ENCODE results near the gene SETD2.

The SETD2 gene

GRCh38 chr3:47013231-47013630, 150.7 kb downstream of the SETD2 start:
- in situ Hi-C loops (cut with HindIII; ENCODE audit: low pct_unique_long_range_greater_than_20kb, low sequenced_read_pairs), result no loop called here
- no peak for TF ChIP-seq JUND (IDR thresholded peaks at IDR 0.05; ENCODE audit: low read depth)
- no peak for DNase-seq (ENCODE audit: low read depth in 1 of 2, low spot score in 1 of 2)

- DNase-seq (ENCODE audit: low read depth in 1 of 2, low spot score in 1 of 2), result no peak
- no peak for TF ChIP-seq JUND (IDR thresholded peaks at IDR 0.05; ENCODE audit: low read depth)
- in situ Hi-C loops (cut with HindIII; ENCODE audit: low pct_unique_long_range_greater_than_20kb, low sequenced_read_pairs), result no loop called here
Observed at GRCh38 chr3:47012342-47013230, 151.3 kb downstream of the SETD2 start.

GRCh38 chr3:47011371-47011770, 152.5 kb downstream of the SETD2 start:
- TF ChIP-seq JUND (IDR thresholded peaks at IDR 0.05; ENCODE audit: low read depth), result no peak
- in situ Hi-C loops (cut with HindIII; ENCODE audit: low pct_unique_long_range_greater_than_20kb, low sequenced_read_pairs), result no loop called here
- no peak for DNase-seq (ENCODE audit: low read depth in 1 of 2, low spot score in 1 of 2)

- in situ Hi-C loops (cut with HindIII; ENCODE audit: low pct_unique_long_range_greater_than_20kb, low sequenced_read_pairs), result no loop called here
- DNase-seq (ENCODE audit: low read depth in 1 of 2, low spot score in 1 of 2), result no peak
Observed at GRCh38 chr3:47010910-47011309, 153.0 kb downstream of the SETD2 start.

GRCh38 chr3:47010111-47010712, 153.7 kb downstream of the SETD2 start:
- no peak for TF ChIP-seq JUND (IDR thresholded peaks at IDR 0.05; ENCODE audit: low read depth)
- no peak for DNase-seq (ENCODE audit: low read depth in 1 of 2, low spot score in 1 of 2)
- in situ Hi-C loops (cut with HindIII; ENCODE audit: low pct_unique_long_range_greater_than_20kb, low sequenced_read_pairs), result no loop called here

More at GRCh38 chr3:47010910-47011309, 153.0 kb downstream of the SETD2 start:
- no peak for TF ChIP-seq JUND (IDR thresholded peaks at IDR 0.05; ENCODE audit: low read depth)

- DNase-seq (ENCODE audit: low read depth in 1 of 2, low spot score in 1 of 2), result no peak
- in situ Hi-C loops (cut with HindIII; ENCODE audit: low pct_unique_long_range_greater_than_20kb, low sequenced_read_pairs), result no loop called here
- TF ChIP-seq JUND (IDR thresholded peaks at IDR 0.05; ENCODE audit: low read depth), result no peak
Observed at GRCh38 chr3:47009225-47010110, 154.4 kb downstream of the SETD2 start.

GRCh38 chr3:47008851-47009224, 155.1 kb downstream of the SETD2 start:
- DNase-seq (ENCODE audit: low read depth in 1 of 2, low spot score in 1 of 2), result no peak
- in situ Hi-C loops (cut with HindIII; ENCODE audit: low pct_unique_long_range_greater_than_20kb, low sequenced_read_pairs), result no loop called here
- no peak for TF ChIP-seq JUND (IDR thresholded peaks at IDR 0.05; ENCODE audit: low read depth)

GRCh38 chr3:47008234-47008796, 155.6 kb downstream of the SETD2 start:
- no peak for DNase-seq (ENCODE audit: low read depth in 1 of 2, low spot score in 1 of 2)

GRCh38 chr3:47007482-47008233, 156.3 kb downstream of the SETD2 start:
- in situ Hi-C loops (cut with HindIII; ENCODE audit: low pct_unique_long_range_greater_than_20kb, low sequenced_read_pairs), result no loop called here
- DNase-seq (ENCODE audit: low read depth in 1 of 2, low spot score in 1 of 2), result no peak
- TF ChIP-seq JUND (IDR thresholded peaks at IDR 0.05; ENCODE audit: low read depth), result no peak

More at GRCh38 chr3:47008234-47008796, 155.6 kb downstream of the SETD2 start:
- no peak for TF ChIP-seq JUND (IDR thresholded peaks at IDR 0.05; ENCODE audit: low read depth)
- in situ Hi-C loops (cut with HindIII; ENCODE audit: low pct_unique_long_range_greater_than_20kb, low sequenced_read_pairs), result no loop called here

- in situ Hi-C loops (cut with HindIII; ENCODE audit: low pct_unique_long_range_greater_than_20kb, low sequenced_read_pairs), result no loop called here
- no peak for TF ChIP-seq JUND (IDR thresholded peaks at IDR 0.05; ENCODE audit: low read depth)
- no peak for DNase-seq (ENCODE audit: low read depth in 1 of 2, low spot score in 1 of 2)
Observed at GRCh38 chr3:47007001-47007400, 156.9 kb downstream of the SETD2 start.

GRCh38 chr3:47006145-47006651, 157.7 kb downstream of the SETD2 start:
- DNase-seq (ENCODE audit: low read depth in 1 of 2, low spot score in 1 of 2), result no peak
- TF ChIP-seq JUND (IDR thresholded peaks at IDR 0.05; ENCODE audit: low read depth), result no peak
- in situ Hi-C loops (cut with HindIII; ENCODE audit: low pct_unique_long_range_greater_than_20kb, low sequenced_read_pairs), result no loop called here
